ENCODE results near the gene CLMN. TPM values are rescaled to one million over a fixed set of nuclear protein-coding genes. Genes with fewer than 3 reads are reported as not detected.
A peak's percentile ranks its signal among the peaks of the same experiment; 100 is the strongest.

Gene CLMN
- total RNA-seq, 1 experiment from 2014 or later = 8.6 TPM

GRCh38 chr14:95274874-95275273 is 44.8 kb downstream of the CLMN start:
- Histone ChIP-seq H3K4me1 (ENCODE audit: insufficient read depth, low read length, poor library complexity, severe bottlenecking) (peaks cover 11% of the 10 kb centered on the region), H3K27ac (ENCODE audit: low read depth, low read length, poor library complexity, severe bottlenecking) (no peak overlapping the region), H3K36me3 (ENCODE audit: insufficient read depth, low read length, poor library complexity, severe bottlenecking) (no peaks in the 10 kb centered on the region), H3K27me3 (replicated peaks; ENCODE audit: insufficient read depth, low read depth, low read length, poor library complexity) (no peaks in the 10 kb centered on the region), H3K9me3 (ENCODE audit: low read depth, low read length, poor library complexity, severe bottlenecking) (no peaks in the 10 kb centered on the region), H3K4me3 (ENCODE audit: low read depth, low read length, poor library complexity, severe bottlenecking) (no peak overlapping the region)
- BruUV-seq (replicated peaks) = no TSS peak
- no peak for DNase-seq (ENCODE audit: low spot score)
- POLR2A ChIA-PET (ENCODE audit: low non-redundant PET) = no interaction called here
- TF ChIP-seq CTCF (conservative IDR thresholded peaks at IDR 0.05; ENCODE audit: low read depth, low read length) (no peak), EZH2 (IDR thresholded peaks at IDR 0.05; ENCODE audit: borderline replicate concordance, low read depth, low read length, poor library complexity, severe bottlenecking) (no peak)
- intact Hi-C loops (cut with micrococcal nuclease; ENCODE audit: unreplicated experiment) = no loop called here
- CTCF ChIA-PET = no interaction called here

- ChIA-PET CTCF (no interaction called here), POLR2A (ENCODE audit: low non-redundant PET) (no interaction called here)
- BruUV-seq (replicated peaks) = no TSS peak
- Histone ChIP-seq H3K27me3 (replicated peaks; ENCODE audit: insufficient read depth, low read depth, low read length, poor library complexity) (no peaks in the 10 kb centered on the region), H3K4me1 (ENCODE audit: insufficient read depth, low read length, poor library complexity, severe bottlenecking) (peaks cover 11% of the 10 kb centered on the region), H3K4me3 (ENCODE audit: low read depth, low read length, poor library complexity, severe bottlenecking) (no peak overlapping the region), H3K9me3 (ENCODE audit: low read depth, low read length, poor library complexity, severe bottlenecking) (no peaks in the 10 kb centered on the region), H3K36me3 (ENCODE audit: insufficient read depth, low read length, poor library complexity, severe bottlenecking) (no peaks in the 10 kb centered on the region), H3K27ac (ENCODE audit: low read depth, low read length, poor library complexity, severe bottlenecking) (no peak overlapping the region)
- DNase-seq (ENCODE audit: low spot score) = no peak
- intact Hi-C loops (cut with micrococcal nuclease; ENCODE audit: unreplicated experiment) = no loop called here
- no peak for TF ChIP-seq CTCF (conservative IDR thresholded peaks at IDR 0.05; ENCODE audit: low read depth, low read length)
Observed at GRCh38 chr14:95274279-95274678, 45.4 kb downstream of the CLMN start.

- intact Hi-C loops (cut with micrococcal nuclease; ENCODE audit: unreplicated experiment) = no loop called here
- no peaks in the 10 kb centered on the region for H3K9me3 ChIP-seq (ENCODE audit: low read depth, low read length, poor library complexity, severe bottlenecking)
- TF ChIP-seq CTCF (conservative IDR thresholded peaks at IDR 0.05; ENCODE audit: low read depth, low read length) (no peak), EZH2 (IDR thresholded peaks at IDR 0.05; ENCODE audit: borderline replicate concordance, low read depth, low read length, poor library complexity, severe bottlenecking) (no peak)
- no peak overlapping the region for H3K4me3 ChIP-seq (ENCODE audit: low read depth, low read length, poor library complexity, severe bottlenecking)
- BruUV-seq (replicated peaks) = no TSS peak
- DNase-seq (ENCODE audit: low spot score) = peak; percentile 58
- ChIA-PET CTCF (no interaction called here), POLR2A (ENCODE audit: low non-redundant PET) (no interaction called here)
- H3K27ac ChIP-seq (ENCODE audit: low read depth, low read length, poor library complexity, severe bottlenecking) = peak overlapping the region; percentile 21
- H3K27me3 ChIP-seq (replicated peaks; ENCODE audit: insufficient read depth, low read depth, low read length, poor library complexity) = no peaks in the 10 kb centered on the region
- H3K36me3 ChIP-seq (ENCODE audit: insufficient read depth, low read length, poor library complexity, severe bottlenecking) = no peaks in the 10 kb centered on the region
- peaks cover 11% of the 10 kb centered on the region for H3K4me1 ChIP-seq (ENCODE audit: insufficient read depth, low read length, poor library complexity, severe bottlenecking)
Observed at GRCh38 chr14:95273001-95273978, 46.4 kb downstream of the CLMN start.
